GM19238 (cell line): Measurements from ENCODE around the gene GFRA3.

Experiments used
- DNase-seq: peaks from one replicate; pipeline ENCODE4 v3.0.0; 2011; ENCODE audit warnings: low spot score; ENCODE audit not compliant: insufficient read length

Gene GFRA3

GRCh38 chr5:138246822-138247221 is 27.6 kb downstream of the GFRA3 start:
- no peak for DNase-seq

- DNase-seq: no peak
These were observed 28.1 kb downstream of the GFRA3 start for GRCh38 chr5:138246334-138246733.

GRCh38 chr5:138245717-138246116 is 28.7 kb downstream of the GFRA3 start:
- DNase-seq: no peak

GRCh38 chr5:138243794-138244193 is 30.6 kb downstream of the GFRA3 start:
- DNase-seq: no peak

GRCh38 chr5:138241688-138242571 is 32.5 kb downstream of the GFRA3 start:
- no peak for DNase-seq

- DNase-seq: no peak
These were observed 33.6 kb downstream of the GFRA3 start for GRCh38 chr5:138240650-138241385.

- DNase-seq: no peak
These were observed 36.4 kb downstream of the GFRA3 start for GRCh38 chr5:138238034-138238433.

GRCh38 chr5:138234651-138235050 is 39.8 kb downstream of the GFRA3 start:
- DNase-seq: no peak

- DNase-seq: no peak
These were observed 41.1 kb downstream of the GFRA3 start for GRCh38 chr5:138233280-138233679.

GRCh38 chr5:138230981-138231589 is 43.3 kb downstream of the GFRA3 start:
- no peak for DNase-seq

- DNase-seq: no peak
These were observed 44.2 kb downstream of the GFRA3 start for GRCh38 chr5:138230261-138230660.

- DNase-seq: no peak
These were observed 45.0 kb downstream of the GFRA3 start for GRCh38 chr5:138229387-138229786.

- no peak for DNase-seq
These were observed 47.5 kb downstream of the GFRA3 start for GRCh38 chr5:138226910-138227309.

GRCh38 chr5:138224712-138225111 is 49.7 kb downstream of the GFRA3 start:
- DNase-seq: no peak

GRCh38 chr5:138223532-138223931 is 50.9 kb downstream of the GFRA3 start:
- no peak for DNase-seq

- no peak for DNase-seq
These were observed 57.6 kb downstream of the GFRA3 start for GRCh38 chr5:138216799-138217198.

- DNase-seq: peak; percentile 92
These were observed 61.0 kb downstream of the GFRA3 start, which contains the start of gene CDC23 for GRCh38 chr5:138213161-138214029. CDC23 (minus strand) TSS chr5:138213323; CDS start chr5:138213312, 11 bp downstream.

- DNase-seq: peak; percentile 1
These were observed 61.6 kb downstream of the GFRA3 start for GRCh38 chr5:138212828-138213160.

- DNase-seq: no peak
These were observed 63.4 kb downstream of the GFRA3 start for GRCh38 chr5:138210985-138211384.
